RWPE1 (cell line): ENCODE data around the gene NUP214.
A peak's percentile ranks its signal among the peaks of the same experiment; 100 is the strongest.

Experiments
- CTCF ChIA-PET: fragments of 350-600 bp; sonication (Branson Sonifier 250); formaldehyde crosslinking; extraction: SDS; loops from one replicate; lab custom pipeline; 2021; lab: Yijun Ruan, JAX
- POLR2A ChIA-PET: fragments of 400-600 bp; formaldehyde crosslinking; extraction: SDS; loops from one replicate; lab custom pipeline; 2020; ENCODE audit warnings: antibody characterized with exemption; ENCODE audit not compliant: low non-redundant PET; lab: Yijun Ruan, JAX
- DNase-seq: peaks from one replicate; pipeline ENCODE4 v3.0.0; 2012; ENCODE audit warnings: low spot score
- H3K27ac ChIP-seq: fragments of 450-650 bp; 2 replicates; pipeline ENCODE4 v1.5.1; 2017
- CTCF ChIP-seq: fragments of 450-650 bp; conservative IDR thresholded peaks from 2 replicates; pipeline ENCODE4 v1.5.1; 2017; ENCODE audit warnings: low read depth, mild to moderate bottlenecking

The NUP214 gene

GRCh38 chr9:131280660-131281059, 155.3 kb downstream of the NUP214 start:
- no peak for TF ChIP-seq CTCF
- no peak for DNase-seq
- no peak overlapping the region for H3K27ac ChIP-seq
- ChIA-PET POLR2A (no interaction called here), CTCF (no interaction called here)

GRCh38 chr9:131281119-131281965, 156.0 kb downstream of the NUP214 start:
- no peak for DNase-seq
- H3K27ac ChIP-seq, result no peak overlapping the region
- TF ChIP-seq CTCF, result no peak
- CTCF ChIA-PET, result interaction anchor here (0.5 kb wide), 1 partner anchor 192 kb away, joined by 3 read pairs; no protein-coding TSS in a partner anchor
- POLR2A ChIA-PET, result no interaction called here

- H3K27ac ChIP-seq, result no peak overlapping the region
- POLR2A ChIA-PET, result no interaction called here
- CTCF ChIA-PET, result no interaction called here
- no peak for TF ChIP-seq CTCF
- DNase-seq, result no peak
These were observed 156.8 kb downstream of the NUP214 start for GRCh38 chr9:131282175-131282574.

- ChIA-PET POLR2A (no interaction called here), CTCF (no interaction called here)
- H3K27ac ChIP-seq, result no peak overlapping the region
- DNase-seq, result peak; percentile 54
- no peak for TF ChIP-seq CTCF
These were observed 157.5 kb downstream of the NUP214 start for GRCh38 chr9:131282688-131283422.
